AG20443 (cell line): Measurements from ENCODE around the gene POLD1.
"Not testable (repeated sequence)": the region's sequence is repeated elsewhere in the genome, so short reads cannot be mapped to it uniquely, and the experiment has no call there.

Experiments
- DNase-seq: peaks from one replicate; pipeline ENCODE4 v3.0.0; 2012; ENCODE audit warnings: low spot score, mixed read lengths

The POLD1 gene

GRCh38 chr19:50390952-50391351 lies 6.8 kb downstream of the POLD1 start:
- DNase-seq, result not testable (repeated sequence)

- no peak for DNase-seq
Measured at GRCh38 chr19:50392759-50393158, 8.6 kb downstream of the POLD1 start.

GRCh38 chr19:50393589-50393988 lies 9.4 kb downstream of the POLD1 start:
- DNase-seq, result no peak

- no peak for DNase-seq
Measured at GRCh38 chr19:50394017-50394416, 9.9 kb downstream of the POLD1 start.

GRCh38 chr19:50398675-50399367 lies 14.7 kb downstream of the POLD1 start:
- no peak for DNase-seq

- DNase-seq, result no peak
Measured at GRCh38 chr19:50399368-50399745, 15.2 kb downstream of the POLD1 start.

GRCh38 chr19:50401605-50402450 lies 17.7 kb downstream of the POLD1 start:
- no peak for DNase-seq

GRCh38 chr19:50402544-50403301 lies 18.6 kb downstream of the POLD1 start:
- DNase-seq, result no peak

- DNase-seq, result no peak
Measured at GRCh38 chr19:50406156-50406820, 22.1 kb downstream of the POLD1 start.

GRCh38 chr19:50406829-50407228 lies 22.7 kb downstream of the POLD1 start:
- no peak for DNase-seq

- no peak for DNase-seq
Measured at GRCh38 chr19:50409347-50409746, 25.2 kb downstream of the POLD1 start.

- no peak for DNase-seq
Measured at GRCh38 chr19:50410109-50410508, 26.0 kb downstream of the POLD1 start.

GRCh38 chr19:50412419-50412818 lies 28.3 kb downstream of the POLD1 start:
- DNase-seq, result no peak

GRCh38 chr19:50413096-50413495 lies 28.9 kb downstream of the POLD1 start:
- DNase-seq, result no peak

GRCh38 chr19:50413531-50413930 lies 29.4 kb downstream of the POLD1 start:
- no peak for DNase-seq

GRCh38 chr19:50414864-50415660 lies 30.9 kb downstream of the POLD1 start:
- peak; percentile 92 for DNase-seq

- no peak for DNase-seq
Measured at GRCh38 chr19:50415661-50416033, 31.5 kb downstream of the POLD1 start.

GRCh38 chr19:50416034-50416977 lies 32.2 kb downstream of the POLD1 start:
- no peak for DNase-seq

GRCh38 chr19:50417111-50418081 lies 33.2 kb downstream of the POLD1 start:
- no peak for DNase-seq
